Hippocampal formation (tissue), 2 donors: ENCODE measurements around the gene UGGT2.
A peak's percentile ranks its signal among the peaks of the same experiment; 100 is the strongest.
"Not testable (repeated sequence)": the region's sequence is repeated elsewhere in the genome, so short reads cannot be mapped to it uniquely, and the experiment has no call there.

ENCODE experiments used
- DNase-seq, 2 donors: peaks; one replicate each; lab custom pipeline; 2025; lab: John Stamatoyannopoulos, UW

The UGGT2 gene

GRCh38 chr13:95882121-95882520 is 171.1 kb downstream of the UGGT2 start:
- no peak for DNase-seq

DNA sequence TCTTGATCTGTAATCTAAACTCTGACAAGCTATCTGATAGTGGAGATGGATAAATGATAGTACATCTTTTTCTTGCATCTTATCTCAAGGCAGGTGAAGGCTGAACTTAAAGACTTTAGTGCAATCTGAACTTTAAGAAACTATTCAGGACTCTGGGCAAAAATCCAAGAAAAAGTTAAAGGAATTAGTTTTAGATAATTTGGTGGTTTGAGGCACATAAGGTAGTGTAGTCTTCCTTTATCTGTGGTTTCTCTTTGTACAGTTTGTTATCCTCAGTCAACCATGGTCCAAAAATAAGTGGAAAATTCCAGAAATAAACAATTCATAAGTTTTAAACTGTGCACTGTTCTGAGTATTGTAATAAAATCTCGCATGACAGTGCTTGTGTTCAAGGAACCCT is 172.9 kb downstream of the UGGT2 start:
- no peak for DNase-seq

DNA sequence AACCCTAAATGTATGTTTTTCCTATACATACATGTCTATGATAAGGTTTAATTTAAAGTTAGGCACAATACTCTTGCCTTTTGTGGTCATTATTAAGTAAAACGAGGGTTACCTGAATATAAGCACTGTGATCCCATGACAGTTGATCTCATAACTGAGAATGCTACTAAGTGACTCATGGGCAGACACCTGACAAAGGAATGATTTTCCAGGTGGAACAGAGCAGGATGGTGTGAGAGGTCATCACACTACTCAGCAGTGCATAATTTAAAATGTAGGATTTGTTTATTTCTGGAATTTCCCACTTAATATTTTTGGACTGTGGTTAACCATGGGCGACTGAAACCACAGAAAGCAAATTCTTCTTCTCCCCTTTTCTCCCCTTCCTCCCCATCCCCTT is 178.9 kb downstream of the UGGT2 start:
- DNase-seq = no peak

DNA sequence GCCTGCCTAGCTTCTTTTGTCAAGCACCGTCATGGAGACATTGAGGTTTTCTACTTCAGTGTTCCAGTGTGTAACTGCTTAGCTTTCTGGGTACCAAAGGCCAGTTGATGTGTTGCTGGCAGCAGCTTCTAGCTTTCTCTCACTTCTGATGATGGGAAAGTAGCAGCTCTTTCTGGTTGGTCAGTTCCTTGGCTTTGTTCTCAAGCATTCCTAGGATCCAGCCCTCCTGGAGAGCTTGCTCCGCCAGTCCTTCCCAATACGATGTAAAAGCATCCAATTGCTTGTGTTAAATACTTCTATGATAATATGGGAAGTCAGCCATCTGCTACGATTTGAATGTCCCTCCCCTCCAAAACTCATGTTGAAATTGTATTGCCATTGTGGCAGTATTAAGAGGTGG is 182.8 kb downstream of the UGGT2 start:
- no peak for DNase-seq

- no peak for DNase-seq
Measured at GRCh38 chr13:95865080-95865615, 188.1 kb downstream of the UGGT2 start.

DNA sequence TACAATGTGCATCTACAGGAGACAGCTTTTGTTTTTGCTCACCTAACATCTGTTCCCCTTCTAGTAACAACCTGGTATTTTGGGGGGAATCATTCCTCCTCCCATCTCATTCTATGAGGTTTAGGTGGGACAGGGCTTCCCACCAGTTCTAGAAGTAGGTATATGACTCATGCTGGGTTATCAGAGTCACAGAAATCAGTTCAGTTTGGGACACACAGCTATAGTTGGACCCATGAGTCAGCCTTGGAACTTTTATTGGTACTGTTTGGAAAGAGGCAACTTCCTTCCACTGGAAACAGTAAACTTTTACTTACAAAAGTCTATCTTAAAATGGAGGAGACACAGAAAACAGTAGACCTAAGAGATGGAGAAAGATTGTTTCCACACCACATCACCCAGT is 190.8 kb downstream of the UGGT2 start:
- DNase-seq = no peak

- no peak for DNase-seq
Measured at GRCh38 chr13:95861296-95861695, 191.9 kb downstream of the UGGT2 start.

- DNase-seq = no peak
Measured at GRCh38 chr13:95858286-95859075, 194.7 kb downstream of the UGGT2 start.

- DNase-seq = not testable (repeated sequence)
Measured at GRCh38 chr13:95845656-95846055, 207.5 kb downstream of the UGGT2 start.

DNA sequence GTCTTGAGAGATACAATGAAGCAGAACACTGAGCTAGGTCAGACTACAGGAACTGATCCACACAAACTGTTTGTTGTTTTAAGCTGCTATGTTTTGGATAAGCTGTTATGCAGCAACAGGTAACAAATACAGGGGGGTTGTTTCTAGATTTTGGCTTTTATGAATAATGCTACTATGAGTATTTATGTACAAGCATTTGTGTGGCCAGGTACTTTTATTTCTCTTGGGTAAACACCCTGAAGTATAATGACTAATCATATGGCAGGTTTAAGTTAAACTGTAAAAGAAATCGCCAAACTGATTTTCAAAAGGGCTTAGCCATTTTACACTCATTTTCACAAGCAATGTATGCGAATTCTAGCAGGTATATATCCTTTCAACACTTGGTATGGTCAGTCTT is 210.3 kb downstream of the UGGT2 start:
- DNase-seq = no peak

GRCh38 chr13:95841894-95842293 is 211.3 kb downstream of the UGGT2 start:
- no peak for DNase-seq

DNA sequence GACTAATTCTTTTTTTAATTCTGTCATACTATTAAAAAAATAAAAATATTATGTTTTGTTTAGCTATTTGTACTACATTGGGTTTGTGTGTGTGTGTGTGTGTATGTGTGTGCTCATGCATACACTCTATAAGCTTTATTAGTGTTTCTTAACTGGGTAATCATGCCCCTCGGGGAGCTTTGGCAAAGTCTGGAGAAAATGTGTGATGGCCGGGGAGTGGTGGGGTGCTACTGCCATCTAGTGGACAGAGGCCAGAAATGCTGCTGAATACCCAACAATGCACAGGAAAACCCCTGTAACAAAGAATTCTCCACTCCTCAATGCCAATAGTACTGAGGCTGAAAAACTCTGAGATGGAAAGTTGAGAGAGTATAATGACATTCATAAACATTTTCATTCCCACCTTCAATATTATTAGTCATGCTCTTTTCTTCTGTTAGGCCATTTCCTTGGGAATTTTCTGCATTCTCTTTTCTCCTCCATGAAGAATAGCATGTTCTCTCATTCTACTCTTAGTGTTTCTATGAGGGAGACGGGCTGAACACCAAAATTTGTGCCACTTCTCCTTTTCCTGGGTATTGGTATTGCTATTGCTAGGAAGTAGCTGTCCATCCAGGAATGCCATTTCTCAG is 219.0 kb downstream of the UGGT2 start:
- peak; percentile 47 to 64 for DNase-seq

DNA sequence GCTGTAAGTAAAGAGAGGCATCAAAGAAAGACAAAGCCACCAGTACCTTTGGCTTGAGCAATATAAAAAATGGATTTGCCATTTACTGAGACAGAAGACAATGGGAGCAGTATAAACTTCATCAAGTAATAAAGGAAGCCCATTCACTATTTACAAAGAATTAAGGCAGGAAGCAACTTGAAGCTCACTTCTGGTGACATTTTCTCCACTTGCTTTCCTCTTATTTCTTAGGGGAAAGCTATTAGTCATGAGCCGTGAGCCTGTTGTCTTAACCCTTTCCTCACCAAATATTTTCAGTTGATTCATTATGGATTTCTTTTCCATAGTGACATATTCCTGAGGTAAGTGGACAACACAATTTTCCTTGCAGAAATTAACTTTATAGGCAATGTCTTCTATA is 219.5 kb downstream of the UGGT2 start:
- DNase-seq = no peak

DNA sequence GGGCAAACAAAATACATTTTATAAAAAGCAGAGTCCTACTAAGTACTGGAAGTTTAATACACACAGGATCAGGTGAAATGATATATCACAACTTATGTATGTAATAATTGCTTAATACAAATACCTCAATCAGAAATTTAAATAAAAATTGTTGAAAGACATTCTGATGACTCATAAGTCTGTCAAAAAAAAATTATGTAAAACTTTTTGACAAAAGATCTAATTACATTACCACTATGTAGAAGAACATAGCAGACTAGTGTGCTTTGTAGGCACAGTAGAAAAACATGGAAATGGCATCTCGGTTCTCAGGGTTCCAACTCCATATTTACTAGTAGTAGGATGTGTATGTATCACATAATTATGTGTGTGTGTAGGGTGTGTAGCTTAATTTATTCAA is 220.1 kb downstream of the UGGT2 start:
- DNase-seq = no peak

- no peak for DNase-seq
Measured at GRCh38 chr13:95822303-95822702, 230.9 kb downstream of the UGGT2 start.

DNA sequence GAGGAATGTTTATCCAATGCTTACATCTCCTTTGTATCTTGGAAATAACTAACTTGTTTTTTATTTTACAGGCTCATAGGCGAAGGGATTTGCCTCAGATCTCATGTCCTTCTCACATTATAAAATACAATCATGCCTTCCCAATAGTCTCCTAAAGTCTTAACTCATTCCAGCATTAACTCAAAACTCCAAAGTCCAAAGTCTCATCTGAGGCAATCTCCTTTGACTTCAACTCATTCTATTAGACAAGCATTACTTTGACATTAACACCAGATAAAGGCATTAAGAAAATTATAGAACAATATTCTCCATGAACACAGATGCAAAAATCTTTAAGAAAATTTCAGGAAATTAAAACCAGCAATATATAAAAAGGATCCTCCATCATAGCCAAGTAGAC is 238.7 kb downstream of the UGGT2 start:
- no peak for DNase-seq

DNA sequence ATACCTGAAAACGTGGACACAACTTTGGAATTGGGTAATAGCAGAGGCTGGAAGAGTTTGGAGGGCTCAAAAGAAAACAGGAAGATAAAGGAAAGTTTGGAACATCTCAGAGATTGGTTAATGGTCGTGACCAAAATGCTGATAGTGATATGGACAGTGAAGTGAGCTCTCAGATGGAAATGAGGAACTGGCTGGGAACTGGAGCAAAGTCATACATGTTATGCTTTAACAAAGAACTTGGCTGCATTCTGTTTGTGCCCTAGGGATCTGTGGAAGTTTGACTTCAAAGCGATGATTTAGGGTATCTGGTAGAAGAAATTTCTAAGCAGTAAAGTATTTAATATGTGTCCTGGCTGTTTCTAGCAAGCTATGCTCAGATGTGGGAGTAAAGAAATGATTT is 240.1 kb downstream of the UGGT2 start:
- no peak for DNase-seq

- DNase-seq = no peak
Measured at GRCh38 chr13:95809429-95809828, 243.8 kb downstream of the UGGT2 start.

DNA sequence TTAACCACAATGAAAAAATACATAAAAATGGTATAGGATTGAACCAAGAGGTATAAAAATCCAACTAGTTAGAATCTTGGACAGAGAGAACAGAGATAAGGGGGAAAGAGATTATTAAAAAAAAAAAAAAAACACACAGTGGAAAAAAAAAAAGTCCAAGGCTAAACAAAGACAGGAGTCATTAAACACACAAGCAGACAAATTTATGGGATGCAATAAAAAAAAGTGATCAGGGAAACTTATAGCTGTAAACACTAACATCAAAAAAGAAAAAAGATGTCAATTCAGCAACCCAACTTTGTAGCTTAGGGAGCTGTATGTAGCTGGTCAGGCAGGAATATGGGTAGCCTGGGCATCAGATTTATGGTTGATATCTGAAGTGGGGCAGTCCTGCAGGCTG is 247.3 kb downstream of the UGGT2 start:
- DNase-seq = no peak

DNA sequence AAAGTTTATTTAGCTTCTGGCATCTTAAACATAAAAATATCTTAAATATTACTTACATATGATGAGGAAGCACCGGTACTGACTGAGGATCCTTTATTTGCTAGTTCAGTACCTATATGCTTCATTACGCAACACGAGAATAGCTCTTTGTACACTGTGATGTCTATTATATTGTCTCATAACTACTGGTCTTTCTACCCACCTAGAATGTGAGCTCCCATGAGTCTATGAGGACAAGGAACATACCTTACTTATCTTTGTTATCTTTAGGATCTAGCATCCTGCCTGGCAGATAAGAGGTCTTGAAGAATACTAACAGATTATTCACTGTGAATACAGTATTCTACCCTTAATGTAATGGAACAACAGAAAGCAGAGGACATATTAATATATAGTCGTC is 251.4 kb downstream of the UGGT2 start:
- no peak for DNase-seq

DNA sequence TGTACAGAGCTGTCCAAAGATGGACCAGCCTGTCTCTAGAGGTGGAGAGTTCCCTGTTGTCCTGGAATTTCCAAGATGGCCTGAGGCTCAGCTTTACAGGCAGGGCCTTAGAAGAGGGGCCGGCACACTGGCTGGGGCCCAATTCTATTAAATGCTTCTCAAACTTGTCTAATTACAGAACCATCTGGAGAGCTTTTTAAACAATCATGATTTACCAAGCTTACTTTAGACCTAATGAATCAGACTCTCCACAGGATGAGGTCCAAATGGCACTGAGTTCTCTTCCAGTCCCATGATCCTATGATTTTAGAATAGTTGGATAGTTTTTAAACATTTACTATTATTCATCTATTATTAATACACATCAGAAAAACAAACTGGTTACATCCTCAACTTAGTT is 252.8 kb downstream of the UGGT2 start:
- DNase-seq = no peak

DNA sequence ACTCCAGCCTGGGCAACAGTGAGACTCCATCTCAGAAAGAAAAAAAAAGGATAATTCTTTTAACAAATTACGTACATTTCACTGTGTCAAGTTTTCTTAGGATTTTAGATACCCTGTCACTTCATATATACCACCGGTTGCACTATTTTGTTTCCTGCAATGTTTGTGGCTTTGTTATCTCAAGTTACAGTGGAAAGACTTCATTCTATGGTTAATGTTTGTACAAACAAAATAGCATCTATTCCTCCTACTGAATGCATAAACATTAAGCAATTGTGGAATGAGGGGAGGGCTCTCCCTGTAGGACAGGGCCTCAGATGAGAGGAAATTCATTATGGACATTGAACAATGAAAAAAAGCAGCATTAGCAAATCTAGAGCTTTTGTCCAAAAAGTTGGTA is 256.2 kb downstream of the UGGT2 start:
- DNase-seq = no peak

GRCh38 chr13:95793781-95794180 is 259.4 kb downstream of the UGGT2 start:
- no peak for DNase-seq
